HPDE6-E6E7 (cell line): ENCODE measurements around the gene ECSCR.
"Not testable (repeated sequence)": the region's sequence is repeated elsewhere in the genome, so short reads cannot be mapped to it uniquely, and the experiment has no call there.

ENCODE experiments used
- DNase-seq: peaks from one replicate; pipeline ENCODE4 v3.0.0; 2011; ENCODE audit warnings: missing footprints; ENCODE audit errors: extremely low spot score

Gene ECSCR, protein sequence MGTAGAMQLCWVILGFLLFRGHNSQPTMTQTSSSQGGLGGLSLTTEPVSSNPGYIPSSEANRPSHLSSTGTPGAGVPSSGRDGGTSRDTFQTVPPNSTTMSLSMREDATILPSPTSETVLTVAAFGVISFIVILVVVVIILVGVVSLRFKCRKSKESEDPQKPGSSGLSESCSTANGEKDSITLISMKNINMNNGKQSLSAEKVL

DNA sequence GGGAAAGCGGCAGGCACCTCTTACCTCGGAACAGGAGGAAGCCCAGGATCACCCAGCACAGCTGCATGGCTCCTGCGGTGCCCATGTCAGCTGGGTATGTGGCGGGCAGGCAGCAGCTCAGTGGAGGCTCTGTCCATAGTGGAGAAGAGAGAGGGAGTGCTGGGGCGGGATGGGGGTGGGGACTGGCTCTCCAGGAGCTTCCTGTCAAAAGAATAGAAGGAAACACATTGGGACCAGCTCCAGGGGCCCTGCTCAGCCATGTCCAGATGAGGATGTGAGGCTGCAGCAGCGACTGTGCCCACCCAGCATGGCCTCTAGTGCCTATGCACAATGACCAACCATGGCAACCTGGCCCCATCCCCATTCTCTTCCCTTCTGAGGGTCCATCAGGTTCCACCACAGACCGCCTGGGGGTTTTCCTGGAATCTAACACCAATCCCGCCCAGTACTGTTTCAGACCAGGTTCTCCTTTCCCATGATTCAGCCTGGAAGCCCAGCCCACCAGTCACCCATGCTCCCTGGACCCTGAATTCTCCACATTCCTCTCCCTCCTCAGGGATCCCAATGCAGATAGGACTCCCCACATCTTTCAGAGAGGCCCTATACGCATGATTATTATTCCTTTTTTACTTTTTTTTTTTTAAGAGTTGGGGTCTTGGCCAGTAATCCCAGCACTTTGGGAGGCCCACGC, at the start of gene ECSCR:
Gene ECSCR, minus strand, starts transcription at position 158 of the 691 bp plus-strand sequence. Its CDS starts 73 bp downstream, at position 85.
- no peak for DNase-seq

DNA sequence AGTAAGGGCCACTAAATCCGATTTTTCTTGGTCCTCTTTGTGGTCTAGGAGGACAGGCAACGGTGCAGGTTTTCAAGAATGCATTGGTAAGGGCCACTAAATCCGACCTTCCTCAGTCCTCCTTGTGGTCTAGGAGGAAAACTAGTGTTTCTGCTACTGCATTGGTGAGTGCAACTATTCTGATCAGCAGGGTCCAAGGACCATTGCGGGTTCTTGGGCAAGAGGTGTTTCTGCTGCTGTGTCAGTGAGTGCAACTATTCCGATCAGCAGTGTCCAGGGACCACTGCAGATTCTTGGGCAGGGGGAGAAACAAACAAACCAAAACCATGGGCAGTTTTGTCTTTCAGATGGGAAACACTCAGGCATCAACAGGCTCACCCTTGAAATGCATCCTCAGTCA, 42.2 kb upstream of the ECSCR start:
- not testable (repeated sequence) for DNase-seq

DNA sequence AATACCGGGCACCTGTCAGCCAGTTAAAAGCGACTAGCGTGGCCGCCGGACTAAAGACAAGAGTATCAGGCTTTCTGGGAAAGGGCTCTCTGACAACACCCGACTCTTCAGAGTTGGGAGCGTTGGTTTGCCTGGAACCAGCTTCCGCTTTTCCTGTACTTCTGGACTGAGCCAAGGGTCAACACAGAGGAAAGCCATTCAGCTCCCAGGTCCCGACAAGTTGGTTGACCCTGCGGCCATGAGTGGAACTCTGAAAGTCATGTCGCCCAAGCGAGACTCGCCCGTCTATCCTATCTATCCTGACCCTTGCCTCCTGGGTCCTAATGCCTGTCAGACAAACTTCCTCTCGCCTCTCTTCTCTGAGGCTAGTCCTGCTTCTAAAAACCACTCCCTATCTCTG, 41.3 kb upstream of the ECSCR start:
- DNase-seq, result not testable (repeated sequence)

DNA sequence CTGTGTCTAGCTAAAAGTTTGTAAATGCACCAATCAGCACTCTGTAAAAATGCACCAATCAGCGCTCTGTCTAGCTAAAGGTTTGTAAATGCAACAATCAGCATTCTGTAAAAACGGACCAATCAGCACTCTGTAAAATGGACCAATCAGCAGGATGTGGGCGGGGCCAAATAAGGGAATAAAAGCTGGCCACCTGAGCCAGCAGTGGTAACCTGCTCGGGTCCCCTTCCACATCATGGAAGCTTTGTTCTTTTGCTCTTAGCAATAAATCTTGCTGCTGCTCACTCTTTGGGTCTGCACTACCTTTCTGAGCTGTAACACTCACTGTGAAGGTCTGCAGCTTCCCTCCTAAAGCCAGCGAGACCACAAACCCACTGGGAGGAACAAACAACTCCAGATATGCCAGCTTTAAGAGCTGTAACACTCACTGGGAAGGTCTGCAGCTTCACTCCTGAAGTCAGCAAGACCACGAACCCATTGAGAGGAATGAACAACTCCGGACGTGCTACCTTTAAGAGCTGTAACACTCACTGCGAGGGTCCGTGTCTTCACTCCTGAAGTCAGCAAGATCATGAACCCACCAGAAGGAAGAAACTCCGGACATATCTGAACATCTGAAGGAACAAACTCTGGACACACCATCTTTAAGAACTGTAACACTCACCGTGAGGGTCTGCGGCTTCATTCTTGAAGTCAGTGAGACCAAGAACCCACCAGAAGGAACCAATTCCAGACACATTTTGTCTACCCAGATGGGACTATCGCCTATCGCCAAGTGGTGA, 40.7 kb upstream of the ECSCR start:
- not testable (repeated sequence) for DNase-seq

DNA sequence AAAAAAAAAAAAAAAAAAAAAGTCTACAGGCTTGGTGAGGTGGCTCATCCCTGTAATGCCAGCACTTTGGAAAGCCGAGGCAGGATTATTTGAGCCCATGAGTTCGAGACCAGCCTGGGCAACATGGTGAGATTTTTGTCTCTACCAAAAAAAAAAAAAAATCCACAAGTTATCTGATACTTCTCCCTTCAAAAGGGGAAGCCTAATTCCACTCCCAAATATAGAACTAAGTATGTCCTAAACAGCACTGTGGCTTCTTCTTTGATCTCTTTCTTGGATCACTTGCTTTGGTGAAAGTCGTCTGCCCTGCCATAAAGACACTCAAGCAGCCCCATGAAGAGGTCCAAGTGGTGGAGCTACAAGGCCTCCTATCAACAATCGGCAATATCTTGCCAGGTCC, 38.8 kb upstream of the ECSCR start:
- no peak for DNase-seq

DNA sequence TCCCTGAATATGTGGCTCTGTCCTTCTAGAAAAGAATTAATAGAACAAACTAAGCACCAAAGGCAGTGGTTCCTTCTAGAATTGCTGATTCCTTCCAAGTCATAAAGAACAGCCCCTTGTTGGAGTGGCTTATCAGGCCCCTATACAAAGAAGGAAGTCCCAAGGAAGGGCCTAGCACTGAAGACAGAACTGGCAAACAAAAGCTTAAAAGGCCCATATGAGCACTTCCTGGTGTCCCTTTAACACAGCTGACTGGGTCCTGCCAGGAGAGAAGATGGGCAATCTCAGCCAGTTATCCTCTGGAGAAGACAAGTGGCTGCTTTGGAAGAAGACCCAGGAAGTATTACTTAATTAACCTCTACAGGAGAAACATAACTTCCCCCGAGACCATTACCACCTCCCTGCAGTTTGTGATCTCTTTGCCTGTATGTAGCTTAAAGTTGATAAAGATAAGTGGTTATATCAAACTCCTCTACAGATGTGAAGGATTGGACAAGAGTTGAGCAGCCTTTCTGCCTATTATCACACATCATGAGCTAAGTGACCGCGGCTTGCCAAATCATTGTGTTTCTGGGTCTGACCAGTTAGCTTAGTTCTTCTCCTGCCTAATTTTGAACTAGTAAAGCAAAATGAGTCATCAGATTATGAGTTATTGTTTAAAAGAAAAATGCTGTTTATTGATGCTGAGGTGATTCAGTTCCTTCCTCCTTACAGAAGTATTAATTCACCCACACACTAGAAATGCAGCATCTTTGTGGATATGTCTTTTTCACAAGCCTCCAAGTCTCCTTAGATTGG, 33.3 kb upstream of the ECSCR start:
- DNase-seq, result no peak

DNA sequence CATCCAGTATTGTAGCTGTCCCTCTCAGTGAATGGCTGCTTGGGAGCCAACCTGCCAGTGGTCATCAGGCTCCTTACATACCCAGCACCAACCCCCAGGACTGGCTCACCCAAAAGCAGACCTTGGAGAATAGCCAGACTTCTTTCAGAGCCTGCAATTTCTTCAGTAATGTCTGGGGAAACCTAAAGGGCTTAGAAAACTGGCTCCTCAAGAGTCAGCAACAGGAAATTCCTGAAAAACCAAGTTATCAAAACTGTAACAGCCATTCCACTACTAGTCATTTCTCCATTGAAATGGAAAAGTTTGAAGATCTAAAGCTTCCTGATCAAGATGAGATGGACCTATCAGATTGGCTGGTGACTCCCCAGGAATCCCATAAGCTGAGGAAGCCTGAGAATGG, 32.3 kb upstream of the ECSCR start:
- DNase-seq, result no peak

DNA sequence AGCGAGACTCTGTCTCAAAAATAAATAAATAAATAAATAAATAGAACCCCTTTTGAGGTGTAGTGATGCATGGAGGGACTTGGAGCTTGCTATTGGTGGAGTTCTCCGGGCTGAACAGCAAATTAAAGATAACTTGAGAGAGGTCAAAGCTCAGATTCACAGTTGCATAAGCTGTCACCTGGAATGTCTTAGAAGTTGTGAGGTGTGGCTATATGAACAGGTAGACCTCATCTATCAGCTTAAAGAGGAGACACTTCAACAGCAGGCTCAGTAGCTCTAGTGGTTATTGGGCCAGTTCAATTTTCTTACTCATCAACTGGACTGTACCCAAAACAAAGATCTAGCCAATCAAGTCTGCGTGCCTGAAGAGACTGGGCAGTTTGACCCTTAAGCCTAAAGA, 31.7 kb upstream of the ECSCR start:
- DNase-seq, result no peak

DNA sequence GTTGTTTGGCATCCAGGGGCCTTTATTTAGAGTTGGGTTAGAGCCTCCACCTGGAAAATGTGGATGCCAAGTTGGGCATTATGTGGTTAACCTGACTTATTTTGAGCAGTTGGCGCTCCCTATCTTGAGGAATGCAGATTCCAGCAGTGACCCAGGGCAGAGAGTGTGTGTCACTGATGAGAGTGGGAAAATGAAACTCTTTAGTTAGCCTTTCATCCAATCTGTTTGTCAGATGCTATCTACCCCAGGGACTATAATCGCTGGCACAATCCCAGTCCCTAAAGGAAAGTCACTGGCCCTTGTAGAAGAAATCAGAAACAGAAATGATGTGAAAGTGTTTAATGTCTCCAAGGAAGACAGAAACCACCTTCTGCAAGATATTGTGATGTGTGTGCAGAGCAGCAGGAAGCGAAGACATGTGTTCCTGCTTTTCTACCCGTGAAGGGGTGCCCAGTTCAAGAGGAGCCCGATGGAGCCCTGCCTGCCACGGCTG, 30.2 kb upstream of the ECSCR start:
- DNase-seq, result no peak

DNA sequence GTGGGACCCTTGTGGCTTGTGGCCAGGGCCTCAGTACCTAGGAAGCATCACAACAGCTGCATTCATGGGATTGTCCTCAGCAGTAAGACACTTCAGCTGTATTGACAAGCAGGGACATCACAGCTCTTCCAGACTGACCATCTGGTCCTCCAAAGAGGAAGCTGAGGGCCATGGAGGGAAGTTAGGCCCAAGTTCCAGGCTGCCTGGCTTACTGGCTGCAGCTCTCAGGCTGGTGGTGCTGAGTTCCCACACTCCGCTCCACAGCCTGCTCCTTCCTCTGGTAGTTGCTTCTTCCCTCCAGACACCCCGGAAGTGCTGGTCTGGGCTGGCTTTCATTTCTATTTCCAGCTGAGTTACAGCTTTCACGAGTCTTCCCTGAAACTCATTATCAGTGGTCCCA, 25.7 kb upstream of the ECSCR start:
- DNase-seq, result no peak

DNA sequence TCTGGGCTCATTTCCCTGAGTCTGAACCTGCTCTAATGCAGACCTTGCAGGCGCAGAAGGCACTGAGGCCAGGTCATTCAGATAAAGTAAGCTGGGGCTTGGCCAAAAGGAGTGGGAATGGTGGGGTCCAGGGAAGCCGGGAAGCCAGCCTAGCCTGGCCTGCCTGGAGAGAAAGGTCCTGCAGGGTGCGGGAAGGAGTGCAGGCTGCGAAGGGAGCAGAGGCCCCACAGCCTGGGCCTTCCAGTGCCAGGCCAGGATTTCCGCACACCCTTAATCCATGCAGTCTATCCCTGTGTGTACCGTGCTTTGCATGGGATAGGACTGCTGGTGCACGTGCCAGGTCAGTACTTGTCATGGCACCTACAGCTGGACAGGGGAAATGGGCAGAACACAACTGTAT, 23.7 kb upstream of the ECSCR start:
- no peak for DNase-seq

DNA sequence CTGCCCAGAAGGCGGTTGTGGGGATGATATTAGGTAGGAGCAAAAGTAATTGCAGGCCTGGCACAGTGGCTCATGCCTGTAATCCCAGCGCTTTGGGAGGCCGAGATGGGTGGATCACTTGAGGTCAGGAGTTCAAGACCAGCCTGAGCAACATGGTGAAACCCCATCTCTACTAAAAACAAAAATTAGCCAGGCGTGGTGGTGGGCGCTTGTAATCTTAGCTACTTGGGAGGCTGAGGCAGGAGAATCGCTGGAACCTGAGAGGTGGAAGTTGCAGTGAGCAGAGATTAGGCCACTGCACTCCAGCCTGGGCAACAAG, 20.3 kb upstream of the ECSCR start:
- DNase-seq, result not testable (repeated sequence)

DNA sequence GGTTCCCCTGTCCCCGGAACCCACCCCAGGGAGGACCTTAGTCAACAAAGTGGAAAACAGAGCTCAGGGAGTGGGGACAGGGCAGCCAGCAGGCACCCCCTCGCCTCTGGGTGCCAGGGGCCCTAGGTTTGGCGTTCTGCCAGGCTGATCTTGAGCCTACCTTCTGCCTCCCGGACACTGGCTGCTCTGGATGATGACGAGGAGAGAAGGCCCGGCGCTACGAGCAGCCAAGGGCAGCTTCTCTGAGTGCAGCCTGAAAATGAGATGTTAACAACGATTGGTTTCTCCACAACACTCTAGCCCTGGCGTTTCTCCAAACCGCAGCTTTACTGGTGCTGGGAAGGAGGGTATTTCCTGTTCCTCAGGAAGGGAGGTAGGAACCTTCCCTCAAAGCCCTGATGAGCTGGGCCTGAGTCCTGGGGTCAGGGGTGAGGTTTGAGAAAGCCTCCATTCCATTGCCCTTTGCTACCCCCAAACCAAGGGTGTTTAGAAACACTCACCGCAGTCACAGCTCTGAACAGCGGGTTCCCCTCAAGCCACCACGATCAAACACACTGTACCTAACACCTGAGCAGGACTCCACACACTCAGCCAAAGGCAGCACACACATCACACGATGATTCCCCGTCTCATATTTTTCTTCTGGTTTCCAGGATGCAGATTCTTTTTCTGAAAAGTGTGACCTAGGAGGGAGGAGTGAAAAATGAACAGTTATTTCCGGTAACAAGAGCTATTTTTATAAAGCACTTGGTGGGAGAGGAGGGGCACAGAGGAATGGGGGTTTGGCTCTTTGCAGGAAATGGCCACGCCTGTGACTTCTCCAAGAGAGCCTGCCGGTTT, 19.7 kb upstream of the ECSCR start, which contains the start of gene STING1:
Gene STING1, minus strand, starts transcription at position 709 of the 840 bp plus-strand sequence. CDS start 1,054 bp downstream, outside the sequence.
- DNase-seq, result peak; percentile 91

DNA sequence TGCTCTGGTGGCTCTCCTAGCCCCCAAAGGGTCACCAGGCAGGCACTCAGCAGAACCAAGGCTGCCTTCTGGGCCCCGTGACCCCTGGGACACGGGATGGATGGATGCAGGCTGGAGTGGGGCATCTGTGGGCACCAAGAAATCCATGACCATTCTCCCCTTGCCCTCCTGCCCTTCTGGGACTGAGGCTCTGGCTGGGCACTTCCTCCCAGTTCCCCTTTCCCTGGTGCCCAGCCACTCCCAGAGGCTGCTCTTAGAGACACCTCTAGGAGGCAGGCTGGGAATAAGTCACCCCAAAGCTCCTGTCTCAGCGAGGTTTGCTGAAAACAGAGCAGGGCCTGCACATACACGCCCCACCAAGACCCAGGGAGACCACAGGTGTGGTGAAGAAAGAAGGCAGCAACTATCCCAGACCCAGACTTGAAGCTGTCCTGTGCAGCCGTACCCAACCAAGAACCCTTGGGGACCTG, 19.1 kb upstream of the ECSCR start:
- no peak for DNase-seq

DNA sequence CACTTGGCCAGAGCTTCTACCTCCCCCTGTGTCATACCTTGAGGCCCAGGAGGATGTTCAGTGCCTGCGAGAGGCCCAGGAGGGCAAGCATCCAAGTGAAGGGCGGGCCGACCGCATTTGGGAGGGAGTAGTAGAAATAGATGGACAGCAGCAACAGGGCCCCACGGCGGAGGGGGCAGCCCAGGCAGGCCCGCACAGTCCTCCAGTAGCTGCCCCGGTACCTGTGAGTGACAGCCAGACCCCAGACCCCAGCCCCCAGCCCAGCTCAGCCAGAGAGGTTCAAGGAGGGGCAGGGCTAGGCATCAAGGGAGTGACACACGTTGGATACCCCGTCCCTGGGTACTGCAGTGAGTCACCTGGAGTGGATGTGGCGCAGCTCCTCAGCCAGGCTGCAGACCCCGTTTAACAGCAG, 18.6 kb upstream of the ECSCR start:
- no peak for DNase-seq

DNA sequence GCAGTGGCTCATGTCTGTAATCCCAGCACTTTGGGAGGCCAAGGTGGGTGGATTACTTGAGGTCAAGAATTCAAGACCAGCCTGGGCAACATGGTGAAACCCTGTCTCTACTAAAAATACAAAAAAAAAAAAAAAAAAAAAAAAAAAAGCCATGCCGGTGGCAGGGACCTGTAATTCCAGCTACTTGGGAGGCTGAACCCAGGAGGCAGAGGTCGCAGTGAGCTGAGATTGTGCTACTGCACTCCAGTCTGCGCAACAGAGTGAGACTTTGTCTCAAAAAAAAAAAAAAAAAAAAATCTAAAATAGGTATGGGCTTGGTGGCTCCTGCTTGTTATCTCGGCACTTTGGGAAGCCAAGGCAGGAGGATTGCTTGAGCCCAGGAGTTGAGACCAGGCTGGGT, 17.2 kb upstream of the ECSCR start:
- not testable (repeated sequence) for DNase-seq

DNA sequence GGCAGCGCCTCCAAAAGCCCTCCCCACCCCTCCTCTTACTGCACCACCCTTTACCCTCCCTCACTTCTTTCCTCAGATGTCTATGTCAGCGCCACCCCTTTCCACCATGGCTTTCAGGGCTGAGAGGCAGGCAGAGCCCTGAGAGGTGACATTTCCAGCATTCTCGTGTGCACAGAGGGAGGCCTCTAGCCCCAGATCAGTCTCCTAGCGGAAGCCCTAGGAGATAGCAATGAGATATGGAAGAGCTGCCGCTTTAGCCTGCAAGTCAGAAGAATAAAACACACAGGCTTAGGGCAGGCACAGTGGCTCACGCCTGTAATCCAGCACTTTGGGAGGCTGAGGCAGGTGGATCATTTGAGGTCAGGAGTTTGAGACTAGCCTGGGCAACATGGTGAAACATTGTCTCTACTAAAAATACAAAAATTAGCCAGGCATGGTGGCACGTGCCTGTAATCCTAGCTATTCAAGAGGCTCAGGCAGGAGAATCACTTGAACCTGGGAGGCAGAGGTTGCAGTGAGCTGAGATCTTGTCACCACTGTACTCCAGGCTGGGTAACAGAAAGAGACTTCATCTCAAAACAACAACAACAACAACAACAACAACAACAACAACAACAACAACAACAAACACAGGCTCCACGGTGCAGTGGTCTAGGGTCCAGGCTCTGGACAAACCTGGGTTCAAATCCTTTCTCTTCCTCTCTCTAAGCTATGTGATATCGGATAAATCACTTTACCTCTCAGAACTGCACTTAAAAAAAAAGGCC, 16.3 kb upstream of the ECSCR start:
- DNase-seq, result not testable (repeated sequence)

DNA sequence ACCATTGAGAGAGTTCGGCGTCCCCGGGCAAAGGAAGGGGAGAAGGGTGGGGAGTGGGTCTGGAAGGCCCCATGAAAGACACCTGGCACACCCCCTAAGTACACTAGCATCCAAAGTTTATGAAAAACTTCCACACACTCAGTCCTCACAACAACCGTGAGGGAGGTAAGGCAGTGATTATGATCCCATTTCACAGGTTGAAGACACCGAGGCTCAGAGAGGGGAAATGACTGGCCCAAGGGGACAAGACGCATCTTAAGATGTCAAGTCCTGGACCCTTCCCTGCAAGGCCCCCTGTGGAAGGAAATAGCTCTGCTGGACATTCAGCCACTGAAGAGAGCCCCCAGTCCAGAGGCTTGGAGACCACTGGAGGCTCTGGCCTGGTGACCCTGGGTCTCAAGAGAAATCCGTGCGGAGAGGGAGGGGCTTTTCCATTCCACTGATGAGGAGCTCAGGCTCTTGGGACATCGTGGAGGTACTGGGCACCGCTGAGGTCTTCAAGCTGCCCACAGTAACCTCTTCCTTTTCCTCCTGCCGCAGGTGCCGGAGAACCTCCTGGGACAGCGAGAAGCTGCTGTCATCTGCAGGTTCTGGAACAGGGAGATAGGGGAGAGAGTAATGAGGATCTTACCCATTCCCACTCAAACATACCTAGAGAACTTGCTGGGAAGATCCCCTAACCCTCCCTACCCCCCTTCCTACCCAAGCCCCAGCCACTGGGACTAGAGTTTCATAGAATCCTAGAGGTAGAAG, 13.5 kb upstream of the ECSCR start:
- DNase-seq, result no peak
